ENCODE results near the gene PRSS38. TPM values are rescaled to one million over a fixed set of nuclear protein-coding genes. Genes with fewer than 3 reads are reported as not detected.

PRSS38 gene
- polyA plus RNA-seq, 3 donors = not detected

DNA sequence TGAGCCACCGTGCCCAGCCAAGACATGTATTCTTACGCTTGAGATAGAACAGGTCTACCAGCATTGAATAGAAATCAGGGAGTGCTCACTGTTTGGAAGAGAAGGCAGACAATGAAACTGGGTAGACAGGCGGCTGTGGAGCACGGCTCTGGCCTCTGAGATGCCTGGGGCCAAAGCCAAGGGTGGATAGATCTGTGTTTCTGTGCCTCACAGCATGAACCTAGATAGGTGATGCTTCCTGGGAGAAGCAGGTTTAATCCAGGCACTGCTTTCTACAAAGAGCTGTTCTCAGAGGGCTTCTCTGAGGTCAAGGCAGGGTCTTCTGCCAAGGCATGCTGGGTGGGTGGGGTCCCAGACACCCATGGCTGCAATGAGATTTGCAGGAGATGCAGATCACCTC, 24.6 kb upstream of the PRSS38 start:
- peaks cover 0 to 3% (median 0%) of the 10 kb centered on the region in 7 donors for H3K9me3 Mint-ChIP-seq
- peaks cover 29 to 32% (median 30%) of the 10 kb centered on the region in 3 donors for H3K27me3 Mint-ChIP-seq (ENCODE audit: low read depth in 3 of 3)
- no peak overlapping the region for H3K4me3 Mint-ChIP-seq
- H3K4me2 ChIP-seq (replicated peaks; ENCODE audit: extremely low read depth, low read length, poor library complexity, severe bottlenecking) = no peak overlapping the region
- H3K27ac Mint-ChIP-seq = no peak overlapping the region
- H3K4me1 ChIP-seq (ENCODE audit: control insufficient read depth in 1 of 2, insufficient read depth in 2 of 2, low read length in 2 of 2) = peaks cover 19 to 23% of the 10 kb centered on the region in 2 donors
- H3K4me3 ChIP-seq (replicated peaks in 1 of 3; ENCODE audit: low read depth in 2 of 3, low read length in 3 of 3) = no peak overlapping the region
- no peaks in the 10 kb centered on the region for H3K79me2 ChIP-seq (ENCODE audit: insufficient read depth, low read length)
- intact Hi-C loops (cut with micrococcal nuclease) = no loop called here
- DNase-seq = no peak
- H4K20me1 ChIP-seq (ENCODE audit: insufficient read depth, low read length) = no peaks in the 10 kb centered on the region
- H3K27me3 ChIP-seq (ENCODE audit: control insufficient read depth in 2 of 2, insufficient read depth in 2 of 2, low read length in 2 of 2) = peaks cover 4 to 33% of the 10 kb centered on the region in 2 donors
- WGBS (ENCODE audit: insufficient coverage) = 97% methylated on average over 3 of the region's 4 CpGs
- no peaks in the 10 kb centered on the region for H3K36me3 Mint-ChIP-seq
- H2AFZ ChIP-seq (ENCODE audit: insufficient read depth, low read depth, low read length, poor library complexity, severe bottlenecking) = no peak overlapping the region
- no peak overlapping the region for H3K27ac ChIP-seq (ENCODE audit: low read depth in 1 of 2, low read length in 2 of 2)
- no peak overlapping the region for H3K9ac ChIP-seq (ENCODE audit: insufficient read depth, low read length, poor library complexity, severe bottlenecking)
- peaks cover 0 to 3% of the 10 kb centered on the region in 2 donors for H3K9me3 ChIP-seq (replicated peaks in 1 of 2; ENCODE audit: control insufficient read depth in 1 of 2, insufficient read depth in 1 of 2, low read length in 2 of 2)
- TF ChIP-seq, protein P1, sequence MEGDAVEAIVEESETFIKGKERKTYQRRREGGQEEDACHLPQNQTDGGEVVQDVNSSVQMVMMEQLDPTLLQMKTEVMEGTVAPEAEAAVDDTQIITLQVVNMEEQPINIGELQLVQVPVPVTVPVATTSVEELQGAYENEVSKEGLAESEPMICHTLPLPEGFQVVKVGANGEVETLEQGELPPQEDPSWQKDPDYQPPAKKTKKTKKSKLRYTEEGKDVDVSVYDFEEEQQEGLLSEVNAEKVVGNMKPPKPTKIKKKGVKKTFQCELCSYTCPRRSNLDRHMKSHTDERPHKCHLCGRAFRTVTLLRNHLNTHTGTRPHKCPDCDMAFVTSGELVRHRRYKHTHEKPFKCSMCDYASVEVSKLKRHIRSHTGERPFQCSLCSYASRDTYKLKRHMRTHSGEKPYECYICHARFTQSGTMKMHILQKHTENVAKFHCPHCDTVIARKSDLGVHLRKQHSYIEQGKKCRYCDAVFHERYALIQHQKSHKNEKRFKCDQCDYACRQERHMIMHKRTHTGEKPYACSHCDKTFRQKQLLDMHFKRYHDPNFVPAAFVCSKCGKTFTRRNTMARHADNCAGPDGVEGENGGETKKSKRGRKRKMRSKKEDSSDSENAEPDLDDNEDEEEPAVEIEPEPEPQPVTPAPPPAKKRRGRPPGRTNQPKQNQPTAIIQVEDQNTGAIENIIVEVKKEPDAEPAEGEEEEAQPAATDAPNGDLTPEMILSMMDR (IDR thresholded peaks at IDR 0.05) = no peak
- no peaks in the 10 kb centered on the region for H3K36me3 ChIP-seq (replicated peaks in 1 of 2; ENCODE audit: control insufficient read depth in 1 of 2, insufficient read depth in 2 of 2, low read length in 2 of 2)
- H3K4me1 Mint-ChIP-seq = peaks cover 16% of the 10 kb centered on the region

- TF ChIP-seq, protein P1 (IDR thresholded peaks at IDR 0.05) = no peak
- H3K4me3 Mint-ChIP-seq = no peak overlapping the region
- H3K36me3 Mint-ChIP-seq = no peaks in the 10 kb centered on the region
- Histone ChIP-seq H4K20me1 (ENCODE audit: insufficient read depth, low read length) (no peaks in the 10 kb centered on the region), H2AFZ (ENCODE audit: insufficient read depth, low read depth, low read length, poor library complexity, severe bottlenecking) (no peak overlapping the region), H3K9me3 (replicated peaks in 1 of 2; ENCODE audit: control insufficient read depth in 1 of 2, insufficient read depth in 1 of 2, low read length in 2 of 2) (peaks cover 0 to 1% of the 10 kb centered on the region in 2 donors), H3K36me3 (replicated peaks in 1 of 2; ENCODE audit: control insufficient read depth in 1 of 2, insufficient read depth in 2 of 2, low read length in 2 of 2) (no peaks in the 10 kb centered on the region), H3K27ac (ENCODE audit: low read depth in 1 of 2, low read length in 2 of 2) (no peak overlapping the region), H3K79me2 (ENCODE audit: insufficient read depth, low read length) (no peaks in the 10 kb centered on the region), H3K9ac (ENCODE audit: insufficient read depth, low read length, poor library complexity, severe bottlenecking) (no peak overlapping the region), H3K27me3 (ENCODE audit: control insufficient read depth in 2 of 2, insufficient read depth in 2 of 2, low read length in 2 of 2) (peaks cover 1 to 25% of the 10 kb centered on the region in 2 donors), H3K4me3 (replicated peaks in 1 of 3; ENCODE audit: low read depth in 2 of 3, low read length in 3 of 3) (no peak overlapping the region), H3K4me1 (ENCODE audit: control insufficient read depth in 1 of 2, insufficient read depth in 2 of 2, low read length in 2 of 2) (peaks cover 18% of the 10 kb centered on the region in 2 donors), H3K4me2 (replicated peaks; ENCODE audit: extremely low read depth, low read length, poor library complexity, severe bottlenecking) (no peak overlapping the region)
- 100% methylated on average over 4 of the region's 6 CpGs for WGBS (ENCODE audit: insufficient coverage)
- peaks cover 23 to 25% (median 23%) of the 10 kb centered on the region in 3 donors for H3K27me3 Mint-ChIP-seq (ENCODE audit: low read depth in 3 of 3)
- DNase-seq = no peak
- H3K9me3 Mint-ChIP-seq = peaks cover 0 to 1% (median 0%) of the 10 kb centered on the region in 7 donors
- peak overlapping the region in 1 of 7 donors; percentile 1 for H3K27ac Mint-ChIP-seq
- intact Hi-C loops (cut with micrococcal nuclease) = no loop called here
- peaks cover 14% of the 10 kb centered on the region for H3K4me1 Mint-ChIP-seq
Observed at GRCh38 chr1:227791425-227792143, 23.9 kb upstream of the PRSS38 start.

All from CD14-positive monocyte (primary cell).